Adrenal gland (tissue), 12 donors: Measurements from ENCODE around the gene ZWILCH. TPM values are rescaled to one million over a fixed set of nuclear protein-coding genes. Genes with fewer than 3 reads are reported as not detected.

Experiments
- DNase-seq, 7 donors: peaks; one replicate each; pipeline ENCODE4 v3.0.0-alpha.2; 2019 to 2020
- H3K27ac ChIP-seq, 5 donors: fragments of 200-600 bp; sonication (generic) in 4 of 5; 1 replicate in 3 of 5; 2 replicates in 2 of 5; pipeline versions ENCODE4 v1.5.1 to v1.8.0; 2016 to 2020; ENCODE audit warnings: mild to moderate bottlenecking in 1 of 5
- H3K27me3 ChIP-seq: fragments of 200-600 bp; 2 replicates; pipeline ENCODE4 v1.8.0; 2021
- H3K36me3 ChIP-seq, 2 donors: fragments of 200-600 bp; replicated peaks in 1 of 2; 1 replicate in 1 of 2; 2 replicates in 1 of 2; pipeline versions ENCODE4 v1.5.1 to v1.8.0; 2018 to 2022
- H3K4me1 ChIP-seq, 2 donors: fragments of 200-600 bp; replicated peaks in 1 of 2; 1 replicate in 1 of 2; 2 replicates in 1 of 2; pipeline versions ENCODE4 v1.5.1 to v1.8.0; 2018 to 2021
- H3K4me3 ChIP-seq, 4 donors: fragments of 200-600 bp; sonication (generic) in 3 of 4; one replicate each; pipeline ENCODE4 v1.5.1; 2016 to 2018
- H3K9me3 ChIP-seq, 3 donors: fragments of 200-600 bp; sonication (generic) in 1 of 3; replicated peaks in 1 of 3; 1 replicate in 2 of 3; 2 replicates in 1 of 3; pipeline versions ENCODE4 v1.5.1 to v1.8.0; 2016 to 2021
- POLR2A ChIP-seq, 2 donors: fragments of 450-650 bp; IDR thresholded peaks; one replicate each; pipeline ENCODE4 v1.6.1; 2017; ENCODE audit warnings: antibody characterized with exemption in 2 of 2, mild to moderate bottlenecking in 2 of 2, moderate library complexity in 1 of 2
- WGBS, 4 donors: extraction: QIAGEN DNeasy Blood & Tissue Kit in 2 of 4; methylation state at CpG; one replicate each; pipeline versions ENCODE4 v1.1.5 to v1.1.7; 2013 to 2017; 5-methylcytosine and 5-hydroxymethylcytosine counted together
- intact Hi-C, 2 donors: fragments of 100-400 bp; cut with DNase I; formaldehyde crosslinking; loops; one replicate each; pipeline versions ENCODE4 v1.14.1 to v1.15.0; 2022 to 2023
- polyA plus RNA-seq, 3 donors: library from polyadenylated mRNA; stranded (reverse); fragments of 200-250 nt in 2 of 3; fragments of 350-450 nt in 1 of 3; fragmentation: Illumina TruSeq in 1 of 3; extraction: RNeasy Lipid Tissue Mini Kit (QIAGEN cat#74804) in 1 of 3; gene quantifications; one replicate each; pipeline ENCODE4 v1.2.3, GENCODE V29; 2013 to 2014
- total RNA-seq, 9 donors: library from RNA; depleted of rRNA in 4 of 9; stranded (reverse); fragments of >200 nt in 4 of 9; fragments of 120-200 nt in 1 of 9; fragmentation: NEBNext Ultra II Directional in 1 of 9; extraction: Animal tissue kit (Norgen Biotek cat#: 25700) in 1 of 9; gene quantifications; one replicate each; pipeline versions ENCODE4 v1.1.0 to v1.2.4, GENCODE V29; 2013 to 2023
- TF ChIP-seq, protein P1 (sequence below), 6 experiments: fragments of 450-650 bp in 4 of 6; fragments of 200-600 bp in 2 of 6; sonication (generic) in 1 of 6; IDR thresholded peaks; 1 replicate in 5 of 6; 2 replicates in 1 of 6; pipeline versions ENCODE4 v1.5.1 to v1.8.0; 2016 to 2021; ENCODE audit warnings: antibody characterized with exemption in 6 of 6, mild to moderate bottlenecking in 2 of 6, moderate library complexity in 1 of 6
- donor health status: healthy with polysubstance abuse.
- donor health status: Bipolar disorder and iron deficiency.
- donor health status: DM: yes; HTN: yes; CAD: no.
- donor health status: DM: no; HTN: no; CAD: no.
- donor health status: DM: no; HTN: no; CAD: no.
- donor health status: DM: yes; HTN: yes; CAD: no.

ZWILCH gene
- total and polyA plus RNA-seq, 12 donors, result 1.1 to 11.4 (median 3.8) TPM

DNA sequence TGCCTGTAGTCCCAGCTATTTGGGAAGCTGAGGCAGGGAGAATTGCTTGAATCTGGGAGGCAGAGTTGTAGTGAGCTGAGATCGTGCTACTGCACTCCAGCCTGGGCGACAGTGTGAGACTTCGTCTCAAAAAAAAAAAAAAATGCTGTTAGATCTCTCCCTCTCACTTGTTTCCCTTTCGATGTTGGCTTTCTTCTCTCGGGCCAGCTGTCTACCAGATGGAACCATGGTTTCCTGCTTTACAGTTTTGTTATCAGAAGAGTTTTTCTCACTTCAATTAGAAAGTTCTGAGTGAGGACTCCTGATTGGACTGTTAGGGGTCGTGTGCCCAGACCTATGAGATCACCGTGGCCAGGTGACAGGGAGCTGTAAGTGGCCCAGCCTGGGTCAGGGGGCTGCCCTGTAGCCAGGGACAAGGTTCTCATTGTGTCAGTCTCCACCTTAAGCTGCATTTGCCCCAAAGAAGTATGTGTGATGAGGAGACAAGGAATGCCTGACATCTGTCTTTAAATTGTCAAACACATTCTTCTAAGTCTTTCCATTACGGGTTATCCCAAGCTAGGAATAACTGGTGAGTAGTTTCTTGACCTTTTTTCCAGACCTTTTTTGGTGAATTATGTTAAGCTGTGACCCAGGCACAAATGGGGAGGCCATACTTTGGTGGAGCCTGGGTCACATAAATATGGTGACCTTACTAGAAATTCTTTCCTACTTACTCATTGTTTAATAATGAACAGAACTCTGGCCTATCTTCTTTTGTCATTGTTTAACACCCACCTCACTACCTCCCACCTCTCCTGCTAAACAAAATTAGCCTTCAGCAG lies 32.7 kb upstream of the ZWILCH start:
- Histone ChIP-seq H3K4me3 (no peak overlapping the region), H3K9me3 (no peaks in the 10 kb centered on the region), H3K27me3 (no peaks in the 10 kb centered on the region), H3K4me1 (peaks cover 0 to 13% of the 10 kb centered on the region in 2 donors), H3K27ac (no peak overlapping the region), H3K36me3 (no peaks in the 10 kb centered on the region)
- 63 to 83% (median 67%) methylated on average over 8 of the region's 8 CpGs for WGBS, 4 donors
- no peak for DNase-seq
- TF ChIP-seq, protein P1, sequence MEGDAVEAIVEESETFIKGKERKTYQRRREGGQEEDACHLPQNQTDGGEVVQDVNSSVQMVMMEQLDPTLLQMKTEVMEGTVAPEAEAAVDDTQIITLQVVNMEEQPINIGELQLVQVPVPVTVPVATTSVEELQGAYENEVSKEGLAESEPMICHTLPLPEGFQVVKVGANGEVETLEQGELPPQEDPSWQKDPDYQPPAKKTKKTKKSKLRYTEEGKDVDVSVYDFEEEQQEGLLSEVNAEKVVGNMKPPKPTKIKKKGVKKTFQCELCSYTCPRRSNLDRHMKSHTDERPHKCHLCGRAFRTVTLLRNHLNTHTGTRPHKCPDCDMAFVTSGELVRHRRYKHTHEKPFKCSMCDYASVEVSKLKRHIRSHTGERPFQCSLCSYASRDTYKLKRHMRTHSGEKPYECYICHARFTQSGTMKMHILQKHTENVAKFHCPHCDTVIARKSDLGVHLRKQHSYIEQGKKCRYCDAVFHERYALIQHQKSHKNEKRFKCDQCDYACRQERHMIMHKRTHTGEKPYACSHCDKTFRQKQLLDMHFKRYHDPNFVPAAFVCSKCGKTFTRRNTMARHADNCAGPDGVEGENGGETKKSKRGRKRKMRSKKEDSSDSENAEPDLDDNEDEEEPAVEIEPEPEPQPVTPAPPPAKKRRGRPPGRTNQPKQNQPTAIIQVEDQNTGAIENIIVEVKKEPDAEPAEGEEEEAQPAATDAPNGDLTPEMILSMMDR (IDR thresholded peaks at IDR 0.05), result no peak
- no peak for TF ChIP-seq POLR2A (IDR thresholded peaks at IDR 0.05)
- intact Hi-C loops, result no loop called here

DNA sequence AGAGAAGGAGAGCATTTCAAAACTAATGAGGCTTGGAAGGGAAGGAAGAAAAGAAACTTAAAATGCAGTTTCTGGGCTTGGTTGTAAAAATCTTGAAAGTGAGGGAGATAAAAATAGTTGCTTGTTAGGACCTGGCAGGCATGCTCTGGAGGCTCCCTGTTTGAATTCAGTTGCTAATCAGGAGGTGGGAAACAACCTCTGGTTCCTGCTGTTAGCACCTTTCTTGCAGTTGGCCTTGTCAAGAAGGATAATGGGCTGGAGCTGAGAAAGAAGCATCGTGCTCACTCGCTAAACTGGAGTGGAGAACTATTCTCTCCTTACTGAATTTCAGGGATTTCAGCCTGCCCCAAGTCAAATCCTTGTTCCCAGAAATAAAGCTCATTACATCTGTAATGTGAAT lies 31.0 kb upstream of the ZWILCH start:
- Histone ChIP-seq H3K4me1 (peaks cover 0 to 13% of the 10 kb centered on the region in 2 donors), H3K36me3 (no peaks in the 10 kb centered on the region), H3K27ac (no peak overlapping the region), H3K27me3 (no peaks in the 10 kb centered on the region), H3K4me3 (no peak overlapping the region), H3K9me3 (no peaks in the 10 kb centered on the region)
- 68 to 95% (median 88%) methylated on average over 2 of the region's 2 CpGs for WGBS, 4 donors
- no peak for TF ChIP-seq POLR2A (IDR thresholded peaks at IDR 0.05)
- TF ChIP-seq, protein P1 (IDR thresholded peaks at IDR 0.05), result no peak
- intact Hi-C loops, result no loop called here
- DNase-seq, result no peak

DNA sequence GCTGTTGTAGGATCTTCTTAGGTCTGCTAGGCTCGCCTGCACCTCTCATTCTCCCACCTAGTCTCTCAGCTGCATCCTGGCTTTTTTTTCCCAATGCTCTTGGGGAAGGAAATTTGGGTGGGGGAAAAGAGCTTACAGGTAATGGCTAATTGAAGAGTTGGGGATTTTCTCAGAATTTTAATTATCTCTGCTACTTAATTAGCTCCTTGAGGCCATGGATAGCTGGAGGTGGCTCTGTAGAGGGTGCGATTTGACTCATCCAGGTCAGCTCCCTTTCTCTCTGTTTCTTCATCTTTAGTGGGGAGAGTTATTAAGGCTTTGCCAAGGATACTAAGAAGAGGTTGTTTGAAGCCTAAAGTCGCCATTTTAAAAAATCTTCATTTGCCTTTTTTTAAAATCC lies 30.2 kb upstream of the ZWILCH start:
- intact Hi-C loops, result no loop called here
- TF ChIP-seq, protein P1 (IDR thresholded peaks at IDR 0.05), result no peak
- TF ChIP-seq POLR2A (IDR thresholded peaks at IDR 0.05), result no peak
- 96 to 98% (median 97%) methylated on average over 3 of the region's 3 CpGs for WGBS, 4 donors
- Histone ChIP-seq H3K4me1 (peaks cover 0 to 13% of the 10 kb centered on the region in 2 donors), H3K27me3 (no peaks in the 10 kb centered on the region), H3K4me3 (no peak overlapping the region), H3K36me3 (no peaks in the 10 kb centered on the region), H3K9me3 (no peaks in the 10 kb centered on the region), H3K27ac (no peak overlapping the region)
- no peak for DNase-seq

DNA sequence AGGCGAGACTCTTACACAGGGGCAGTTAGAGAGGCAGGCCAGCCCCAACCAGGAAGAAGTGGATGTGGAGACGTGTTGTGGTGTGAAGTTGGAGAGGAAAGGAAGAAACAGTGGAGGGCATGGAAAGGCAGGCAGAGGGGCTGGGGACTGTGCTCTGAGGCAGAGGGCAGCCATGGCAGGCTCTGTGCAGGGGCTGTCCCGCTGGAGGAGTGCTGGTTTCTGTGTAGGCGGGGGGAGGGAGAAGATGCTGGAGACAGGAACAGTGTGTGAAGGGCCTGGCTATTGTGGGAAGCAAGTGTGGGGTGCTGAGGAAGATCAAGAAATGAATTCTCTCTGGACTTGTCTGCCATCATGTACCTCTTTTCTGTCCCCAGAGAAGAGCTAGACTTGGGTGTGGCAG lies 28.6 kb upstream of the ZWILCH start:
- TF ChIP-seq, protein P1 (IDR thresholded peaks at IDR 0.05), result no peak
- TF ChIP-seq POLR2A (IDR thresholded peaks at IDR 0.05), result no peak
- H3K4me3 ChIP-seq, result no peak overlapping the region
- H3K27me3 ChIP-seq, result no peaks in the 10 kb centered on the region
- H3K27ac ChIP-seq, result no peak overlapping the region
- WGBS, 4 donors, result 87 to 90% (median 89%) methylated on average over 4 of the region's 4 CpGs
- intact Hi-C loops, result no loop called here
- peaks cover 0 to 13% of the 10 kb centered on the region in 2 donors for H3K4me1 ChIP-seq
- H3K9me3 ChIP-seq, result no peaks in the 10 kb centered on the region
- DNase-seq, result no peak
- no peaks in the 10 kb centered on the region for H3K36me3 ChIP-seq
